Bone marrow (tissue), 2 donors: ENCODE measurements around the gene LBH.

Experiments
- DNase-seq, 2 donors: peaks; one replicate each; lab custom pipeline; 2025; lab: John Stamatoyannopoulos, UW

LBH gene

GRCh38 chr2:30303095-30303494 is 71.8 kb downstream of the LBH start:
- DNase-seq, result no peak

GRCh38 chr2:30305235-30305634 is 73.9 kb downstream of the LBH start:
- DNase-seq, result no peak

GRCh38 chr2:30306522-30306921 is 75.2 kb downstream of the LBH start:
- DNase-seq, result no peak

- no peak for DNase-seq
Measured at GRCh38 chr2:30308280-30308679, 76.9 kb downstream of the LBH start.
